Ammon's horn (tissue), 1 donor: ENCODE data around the gene ZNF157.

ENCODE experiments used
- DNase-seq: peaks from one replicate; pipeline ENCODE4 v3.0.0-alpha.2; 2016; ENCODE audit warnings: low spot score

Gene ZNF157

GRCh38 chrX:47447607-47448006, 77.2 kb downstream of the ZNF157 start:
- no peak for DNase-seq

GRCh38 chrX:47448165-47448806, 77.9 kb downstream of the ZNF157 start:
- no peak for DNase-seq

- peak; percentile 16 for DNase-seq
These were observed 81.7 kb downstream of the ZNF157 start for GRCh38 chrX:47452112-47452511.

- DNase-seq: no peak
These were observed 85.7 kb downstream of the ZNF157 start for GRCh38 chrX:47456080-47456479.

GRCh38 chrX:47458528-47458927, 88.2 kb downstream of the ZNF157 start:
- no peak for DNase-seq

- DNase-seq: no peak
These were observed 90.2 kb downstream of the ZNF157 start for GRCh38 chrX:47460561-47460960.
